ENCODE results near the gene SATB1. TPM values are rescaled to one million over a fixed set of nuclear protein-coding genes. Genes with fewer than 3 reads are reported as not detected.

SATB1 gene
- polyA plus RNA-seq, 4 donors = 8.1 to 30.6 (median 10.1) TPM

GRCh38 chr3:18389108-18389733, 35.9 kb downstream of the SATB1 start:
- no peak for FAIRE-seq
- Histone ChIP-seq H3K36me3 (ENCODE audit: control insufficient read depth in 3 of 3, insufficient read depth in 2 of 3, low read depth in 1 of 3, low read length in 3 of 3) (peaks cover 0 to 5% (median 2%) of the 10 kb centered on the region in 3 donors), H3K4me3 (ENCODE audit: low read depth in 1 of 3, low read length in 3 of 3) (no peak overlapping the region), H3K9me3 (ENCODE audit: control insufficient read depth in 2 of 2, insufficient read depth in 1 of 2, low read depth in 1 of 2, low read length in 1 of 2) (no peaks in the 10 kb centered on the region), H3K27ac (ENCODE audit: low read depth in 1 of 3, low read length in 2 of 3) (no peak overlapping the region), H3K4me1 (ENCODE audit: control insufficient read depth in 3 of 3, insufficient read depth in 2 of 3, low read depth in 1 of 3, low read length in 2 of 3) (no peaks in the 10 kb centered on the region), H3K27me3 (ENCODE audit: control insufficient read depth in 3 of 3, insufficient read depth in 3 of 3, low read length in 3 of 3) (no peaks in the 10 kb centered on the region)
- peak; percentile 40 to 42 for DNase-seq
- 40 to 48% (median 44%) methylated on average over 2 of the region's 2 CpGs for whole genome bisulfite sequencing, 3 donors

DNA sequence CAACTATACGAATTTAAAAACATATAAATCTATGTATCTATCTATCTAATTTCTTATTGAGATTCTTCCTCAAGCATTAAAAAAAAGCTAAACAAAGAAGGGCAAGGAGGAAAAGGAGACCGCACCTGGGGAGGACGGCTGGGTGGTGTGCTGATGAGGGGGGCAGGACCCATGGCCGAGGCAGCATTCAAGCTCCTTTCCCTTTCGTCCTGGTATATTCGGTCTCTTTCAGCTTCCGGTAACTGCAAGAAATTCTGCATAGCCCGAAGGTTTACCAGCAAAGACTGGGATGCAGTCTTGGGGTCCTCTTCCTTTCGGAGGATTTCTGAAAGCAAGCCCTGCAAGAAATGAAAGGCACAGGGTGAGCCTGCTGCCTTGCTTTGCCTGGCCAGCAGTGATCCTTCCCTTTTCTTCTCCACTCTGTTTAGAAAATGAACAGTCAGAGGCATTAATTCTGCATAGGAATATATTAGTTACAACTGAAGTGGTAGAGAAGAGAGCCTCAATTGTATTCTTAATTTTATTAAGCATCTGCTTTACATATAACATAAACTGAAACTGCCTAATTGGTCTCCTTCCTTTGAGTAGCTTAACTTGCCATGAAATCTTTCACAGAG, 38.8 kb downstream of the SATB1 start:
- Histone ChIP-seq H3K4me1 (ENCODE audit: control insufficient read depth in 3 of 3, insufficient read depth in 2 of 3, low read depth in 1 of 3, low read length in 2 of 3) (no peaks in the 10 kb centered on the region), H3K27ac (ENCODE audit: low read depth in 1 of 3, low read length in 2 of 3) (no peak overlapping the region), H3K36me3 (ENCODE audit: control insufficient read depth in 3 of 3, insufficient read depth in 2 of 3, low read depth in 1 of 3, low read length in 3 of 3) (peaks cover 0 to 8% (median 0%) of the 10 kb centered on the region in 3 donors), H3K4me3 (ENCODE audit: low read depth in 1 of 3, low read length in 3 of 3) (no peak overlapping the region), H3K9me3 (ENCODE audit: control insufficient read depth in 2 of 2, insufficient read depth in 1 of 2, low read depth in 1 of 2, low read length in 1 of 2) (no peaks in the 10 kb centered on the region), H3K27me3 (ENCODE audit: control insufficient read depth in 3 of 3, insufficient read depth in 3 of 3, low read length in 3 of 3) (no peaks in the 10 kb centered on the region)
- DNase-seq = no peak
- no peak for FAIRE-seq
- WGBS, 3 donors = 94 to 98% (median 95%) methylated on average over 9 of the region's 9 CpGs

DNA sequence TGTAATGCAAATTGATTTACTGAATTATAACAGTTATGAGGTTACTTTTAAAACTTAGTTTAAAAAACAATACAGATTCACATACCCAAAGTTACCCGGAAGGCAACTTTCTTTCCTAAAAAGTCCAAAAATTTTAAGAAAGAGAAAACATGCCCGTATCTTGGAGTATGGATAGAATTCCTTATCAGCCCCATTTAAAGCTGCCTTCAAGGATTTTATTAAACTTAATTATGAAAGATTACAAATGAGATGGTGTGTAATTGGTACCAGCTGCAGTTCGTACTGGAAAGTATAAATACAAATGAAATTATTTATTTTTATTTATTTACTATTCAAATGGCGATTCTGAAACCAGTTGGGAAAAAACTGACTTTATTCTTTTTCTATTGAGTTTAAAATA, 39.4 kb downstream of the SATB1 start:
- FAIRE-seq (no peak), DNase-seq (no peak)
- H3K4me3 ChIP-seq (ENCODE audit: low read depth in 1 of 3, low read length in 3 of 3) = no peak overlapping the region
- no peak overlapping the region for H3K27ac ChIP-seq (ENCODE audit: low read depth in 1 of 3, low read length in 2 of 3)
- WGBS, 3 donors = 87 to 93% (median 93%) methylated on average over 4 of the region's 4 CpGs
- peaks cover 0 to 8% (median 1%) of the 10 kb centered on the region in 3 donors for H3K36me3 ChIP-seq (ENCODE audit: control insufficient read depth in 3 of 3, insufficient read depth in 2 of 3, low read depth in 1 of 3, low read length in 3 of 3)
- H3K27me3 ChIP-seq (ENCODE audit: control insufficient read depth in 3 of 3, insufficient read depth in 3 of 3, low read length in 3 of 3) = no peaks in the 10 kb centered on the region
- no peaks in the 10 kb centered on the region for H3K4me1 ChIP-seq (ENCODE audit: control insufficient read depth in 3 of 3, insufficient read depth in 2 of 3, low read depth in 1 of 3, low read length in 2 of 3)
- no peaks in the 10 kb centered on the region for H3K9me3 ChIP-seq (ENCODE audit: control insufficient read depth in 2 of 2, insufficient read depth in 1 of 2, low read depth in 1 of 2, low read length in 1 of 2)

DNA sequence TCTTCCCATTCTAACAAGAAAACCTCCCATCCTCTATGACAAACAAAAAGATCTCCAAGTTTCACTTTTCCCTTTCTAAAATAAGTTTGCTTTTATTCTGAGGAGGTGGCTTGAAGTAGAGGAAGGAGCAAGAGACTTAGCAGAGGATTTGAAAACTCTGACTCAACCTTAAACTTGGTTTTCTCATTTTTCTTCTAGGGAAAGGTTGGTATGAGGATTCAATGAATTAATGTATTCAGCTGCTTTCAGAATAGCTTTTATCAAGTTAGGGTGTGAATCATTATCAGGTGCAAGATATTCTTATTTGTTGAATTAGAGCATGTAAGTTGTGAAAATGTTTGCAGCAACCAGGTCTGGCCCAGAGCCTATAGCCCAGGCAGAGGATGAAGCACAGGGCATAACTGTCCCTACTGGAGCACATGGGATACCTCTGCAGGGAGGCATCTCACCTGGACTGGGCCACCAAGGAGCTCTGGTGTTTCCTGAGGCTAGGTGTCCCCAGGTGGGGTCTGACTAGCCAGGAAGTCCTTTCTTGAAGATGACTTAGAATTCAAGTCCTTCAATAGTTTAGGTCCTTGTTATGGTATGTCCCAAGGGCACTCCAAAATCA, 42.3 kb downstream of the SATB1 start:
- H3K27ac ChIP-seq (ENCODE audit: low read depth in 1 of 3, low read length in 2 of 3) = no peak overlapping the region
- peaks cover 0 to 8% (median 1%) of the 10 kb centered on the region in 3 donors for H3K36me3 ChIP-seq (ENCODE audit: control insufficient read depth in 3 of 3, insufficient read depth in 2 of 3, low read depth in 1 of 3, low read length in 3 of 3)
- no peaks in the 10 kb centered on the region for H3K9me3 ChIP-seq (ENCODE audit: control insufficient read depth in 2 of 2, insufficient read depth in 1 of 2, low read depth in 1 of 2, low read length in 1 of 2)
- FAIRE-seq = no peak
- H3K27me3 ChIP-seq (ENCODE audit: control insufficient read depth in 3 of 3, insufficient read depth in 3 of 3, low read length in 3 of 3) = no peaks in the 10 kb centered on the region
- H3K4me3 ChIP-seq (ENCODE audit: low read depth in 1 of 3, low read length in 3 of 3) = no peak overlapping the region
- DNase-seq = no peak
- H3K4me1 ChIP-seq (ENCODE audit: control insufficient read depth in 3 of 3, insufficient read depth in 2 of 3, low read depth in 1 of 3, low read length in 2 of 3) = no peaks in the 10 kb centered on the region

DNA sequence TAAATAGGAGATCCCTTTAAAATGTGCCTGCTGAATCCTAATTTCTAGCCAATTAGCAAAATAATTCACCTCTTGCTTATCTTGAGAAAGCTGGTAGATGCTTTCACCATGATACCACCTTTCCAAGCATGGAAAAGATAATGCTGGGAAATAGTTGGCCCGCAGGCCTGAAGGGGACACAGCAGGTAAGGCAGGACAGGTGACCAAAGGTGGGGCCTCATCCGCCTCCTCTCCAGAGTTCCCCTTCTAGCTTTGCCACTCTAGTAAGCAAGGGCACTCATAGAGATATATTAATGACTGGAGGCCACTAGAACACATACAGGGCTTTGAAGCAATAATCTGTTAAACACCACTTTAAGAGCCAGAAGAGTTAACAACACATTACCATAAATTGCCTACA, 45.5 kb downstream of the SATB1 start:
- Histone ChIP-seq H3K4me1 (ENCODE audit: control insufficient read depth in 3 of 3, insufficient read depth in 2 of 3, low read depth in 1 of 3, low read length in 2 of 3) (no peaks in the 10 kb centered on the region), H3K36me3 (ENCODE audit: control insufficient read depth in 3 of 3, insufficient read depth in 2 of 3, low read depth in 1 of 3, low read length in 3 of 3) (peaks cover 1 to 3% (median 2%) of the 10 kb centered on the region in 3 donors), H3K4me3 (ENCODE audit: low read depth in 1 of 3, low read length in 3 of 3) (no peak overlapping the region), H3K27ac (ENCODE audit: low read depth in 1 of 3, low read length in 2 of 3) (no peak overlapping the region), H3K9me3 (ENCODE audit: control insufficient read depth in 2 of 2, insufficient read depth in 1 of 2, low read depth in 1 of 2, low read length in 1 of 2) (no peaks in the 10 kb centered on the region), H3K27me3 (ENCODE audit: control insufficient read depth in 3 of 3, insufficient read depth in 3 of 3, low read length in 3 of 3) (no peaks in the 10 kb centered on the region)
- WGBS, 3 donors = 89 to 100% (median 93%) methylated on average over 2 of the region's 2 CpGs
- DNase-seq = no peak
- no peak for FAIRE-seq

- DNase-seq (no peak), FAIRE-seq (no peak)
- 70 to 77% (median 75%) methylated on average over 2 of the region's 2 CpGs for WGBS, 3 donors
- Histone ChIP-seq H3K9me3 (ENCODE audit: control insufficient read depth in 2 of 2, insufficient read depth in 1 of 2, low read depth in 1 of 2, low read length in 1 of 2) (no peaks in the 10 kb centered on the region), H3K4me1 (ENCODE audit: control insufficient read depth in 3 of 3, insufficient read depth in 2 of 3, low read depth in 1 of 3, low read length in 2 of 3) (no peaks in the 10 kb centered on the region), H3K27me3 (ENCODE audit: control insufficient read depth in 3 of 3, insufficient read depth in 3 of 3, low read length in 3 of 3) (no peaks in the 10 kb centered on the region), H3K27ac (ENCODE audit: low read depth in 1 of 3, low read length in 2 of 3) (no peak overlapping the region), H3K36me3 (ENCODE audit: control insufficient read depth in 3 of 3, insufficient read depth in 2 of 3, low read depth in 1 of 3, low read length in 3 of 3) (peaks cover 1 to 3% (median 2%) of the 10 kb centered on the region in 3 donors), H3K4me3 (ENCODE audit: low read depth in 1 of 3, low read length in 3 of 3) (no peak overlapping the region)
These were observed 46.9 kb downstream of the SATB1 start for GRCh38 chr3:18378218-18378617.

- FAIRE-seq (peak; percentile 64), DNase-seq (no peak)
- Histone ChIP-seq H3K9me3 (ENCODE audit: control insufficient read depth in 2 of 2, insufficient read depth in 1 of 2, low read depth in 1 of 2, low read length in 1 of 2) (no peaks in the 10 kb centered on the region), H3K27ac (ENCODE audit: low read depth in 1 of 3, low read length in 2 of 3) (no peak overlapping the region), H3K4me3 (ENCODE audit: low read depth in 1 of 3, low read length in 3 of 3) (no peak overlapping the region), H3K4me1 (ENCODE audit: control insufficient read depth in 3 of 3, insufficient read depth in 2 of 3, low read depth in 1 of 3, low read length in 2 of 3) (no peaks in the 10 kb centered on the region), H3K36me3 (ENCODE audit: control insufficient read depth in 3 of 3, insufficient read depth in 2 of 3, low read depth in 1 of 3, low read length in 3 of 3) (peaks cover 0 to 4% (median 3%) of the 10 kb centered on the region in 3 donors), H3K27me3 (ENCODE audit: control insufficient read depth in 3 of 3, insufficient read depth in 3 of 3, low read length in 3 of 3) (no peaks in the 10 kb centered on the region)
- WGBS, 3 donors = 87 to 96% (median 92%) methylated on average over 3 of the region's 3 CpGs
These were observed 48.5 kb downstream of the SATB1 start for GRCh38 chr3:18376682-18377081.

DNA sequence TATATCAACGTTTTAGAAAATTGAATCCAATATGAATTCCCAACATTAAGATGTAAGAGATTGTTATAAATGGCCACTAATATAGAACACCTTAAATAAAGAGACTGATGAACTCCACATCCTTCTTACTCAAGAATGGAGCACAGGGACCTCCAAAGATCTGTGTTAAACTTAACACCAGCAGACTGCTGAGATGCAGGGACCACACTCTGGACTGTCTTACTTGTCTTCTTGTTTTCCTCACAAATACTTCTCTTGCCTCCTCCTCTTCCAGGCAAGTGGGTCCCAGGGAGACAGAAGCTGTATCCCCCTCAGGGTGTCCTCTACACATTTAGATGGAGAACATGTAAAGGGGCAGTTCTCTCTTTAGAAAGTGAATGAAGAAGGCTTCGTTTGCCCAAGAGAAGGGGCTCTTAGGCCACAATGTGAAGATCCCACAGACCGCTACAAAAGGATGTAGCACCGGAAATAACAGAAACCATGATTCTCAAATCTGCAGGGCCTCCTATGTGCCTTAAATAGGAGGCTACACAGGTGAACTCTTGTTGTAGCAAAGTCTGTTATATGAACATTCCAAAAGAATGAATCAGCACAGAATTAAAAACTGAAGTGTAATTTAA, 52.2 kb downstream of the SATB1 start:
- Histone ChIP-seq H3K4me1 (ENCODE audit: control insufficient read depth in 3 of 3, insufficient read depth in 2 of 3, low read depth in 1 of 3, low read length in 2 of 3) (no peaks in the 10 kb centered on the region), H3K9me3 (ENCODE audit: control insufficient read depth in 2 of 2, insufficient read depth in 1 of 2, low read depth in 1 of 2, low read length in 1 of 2) (no peaks in the 10 kb centered on the region), H3K27ac (ENCODE audit: low read depth in 1 of 3, low read length in 2 of 3) (no peak overlapping the region), H3K27me3 (ENCODE audit: control insufficient read depth in 3 of 3, insufficient read depth in 3 of 3, low read length in 3 of 3) (no peaks in the 10 kb centered on the region), H3K4me3 (ENCODE audit: low read depth in 1 of 3, low read length in 3 of 3) (no peak overlapping the region), H3K36me3 (ENCODE audit: control insufficient read depth in 3 of 3, insufficient read depth in 2 of 3, low read depth in 1 of 3, low read length in 3 of 3) (peaks cover 0 to 4% (median 2%) of the 10 kb centered on the region in 3 donors)
- DNase-seq = peak in 1 of 2 donors; percentile 6
- 71 to 81% (median 77%) methylated on average over 4 of the region's 4 CpGs for WGBS, 3 donors
- FAIRE-seq = no peak

Measured in small intestine (tissue), 7 donors.